Activated CD4-positive, alpha-beta T cell treated with anti-CD3 and anti-CD28 coated beads, Interleukin-2, amount 50 U/mL, for 48 hours (primary cell): ENCODE data around the gene SERPINB7.

Experiments used
- DNase-seq, 2 experiments: peaks; one replicate each; pipeline ENCODE4 v3.0.0-alpha.2; 2020

SERPINB7 gene

GRCh38 chr18:63850636-63851035 is 75.4 kb downstream of the SERPINB7 start:
- DNase-seq: no peak
